ENCODE data around the gene PLEKHS1.

PLEKHS1 gene

DNA sequence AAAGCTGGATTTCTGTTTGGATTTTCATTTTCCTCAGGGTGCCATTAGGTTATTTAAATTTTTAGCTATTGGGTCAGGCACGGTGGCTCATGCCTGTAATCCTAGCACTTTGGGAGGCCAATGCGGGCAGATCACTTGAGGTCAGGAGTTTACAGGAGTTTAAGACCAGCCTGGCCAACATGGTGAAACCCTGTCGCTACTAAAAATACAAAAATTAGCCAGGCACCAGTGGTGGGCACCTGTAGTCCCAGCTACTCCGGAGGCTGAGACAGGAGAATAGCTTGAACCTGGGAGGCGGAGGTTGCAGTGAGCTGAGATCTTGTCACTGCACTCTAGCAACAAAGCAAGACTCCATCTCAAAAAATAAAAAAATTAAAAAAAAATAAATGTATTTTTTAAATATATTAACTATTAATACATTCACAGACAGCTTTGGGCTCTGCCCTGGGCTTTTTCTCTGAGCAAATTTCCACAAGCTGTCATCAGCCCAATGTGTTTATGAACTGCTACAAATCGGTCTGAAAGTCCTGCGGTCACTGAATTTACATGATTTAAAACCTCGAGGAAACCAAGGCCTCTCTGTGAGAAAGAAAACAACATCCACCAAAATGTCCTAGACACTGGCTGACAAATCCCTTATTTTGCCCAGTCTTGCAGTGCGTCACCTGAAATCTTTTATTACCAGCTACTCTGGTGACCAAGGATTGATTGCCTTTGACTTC, 19.2 kb upstream of the PLEKHS1 start:
- H3K4me3 Mint-ChIP-seq: no peak overlapping the region

DNA sequence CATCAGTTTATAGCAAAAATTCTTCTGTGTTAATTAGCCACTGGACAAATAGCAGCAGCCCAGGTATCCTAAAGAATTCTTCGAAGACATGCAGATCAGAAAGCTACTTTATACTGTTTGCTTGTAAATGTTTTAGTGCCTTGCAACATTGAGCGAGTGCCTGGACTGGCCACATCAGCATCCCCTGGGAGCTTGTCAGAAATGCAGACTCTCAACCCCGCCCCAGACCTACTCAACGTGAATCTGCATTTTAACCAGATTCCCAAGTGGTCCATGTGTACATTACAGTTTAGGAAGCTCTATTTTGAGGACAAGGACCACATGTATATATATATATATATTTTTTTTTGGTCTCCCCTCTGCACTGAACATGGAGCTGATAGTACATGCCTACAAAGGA, 18.5 kb upstream of the PLEKHS1 start:
- no peak overlapping the region for H3K27ac Mint-ChIP-seq
- no peaks in the 10 kb centered on the region for H3K4me1 Mint-ChIP-seq (ENCODE audit: low read depth)
- DNase-seq: no peak
- H3K27me3 Mint-ChIP-seq: no peaks in the 10 kb centered on the region
- H3K4me3 Mint-ChIP-seq: no peak overlapping the region
- peaks cover 34% of the 10 kb centered on the region for H3K36me3 Mint-ChIP-seq (ENCODE audit: low read depth)
- no peaks in the 10 kb centered on the region for H3K9me3 Mint-ChIP-seq

More for the DNA sequence above, 19.2 kb upstream of the PLEKHS1 start:
- H3K4me1 Mint-ChIP-seq (ENCODE audit: low read depth): no peaks in the 10 kb centered on the region
- no peak for DNase-seq
- no peaks in the 10 kb centered on the region for H3K27me3 Mint-ChIP-seq
- H3K9me3 Mint-ChIP-seq: no peaks in the 10 kb centered on the region
- H3K27ac Mint-ChIP-seq: no peak overlapping the region
- peaks cover 38% of the 10 kb centered on the region for H3K36me3 Mint-ChIP-seq (ENCODE audit: low read depth)

DNA sequence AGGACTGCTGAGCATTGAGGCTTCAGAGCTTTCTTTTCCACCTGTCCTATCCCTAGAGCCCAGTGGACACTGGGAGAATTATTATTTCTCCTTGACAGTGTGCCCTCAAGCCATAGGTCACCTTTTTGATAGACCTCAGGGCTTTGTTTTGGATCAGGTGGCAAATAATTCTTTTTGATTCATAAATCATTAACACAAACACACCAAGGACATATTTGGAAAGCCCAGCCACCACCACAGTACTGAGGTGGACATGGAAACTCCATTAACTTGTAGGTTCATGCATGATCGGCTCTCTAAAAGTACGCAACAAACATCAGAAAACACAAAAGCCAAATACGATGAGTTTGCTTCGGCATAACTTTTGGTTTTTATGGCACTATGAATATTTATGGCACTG, 17.8 kb upstream of the PLEKHS1 start:
- peaks cover 27% of the 10 kb centered on the region for H3K36me3 Mint-ChIP-seq (ENCODE audit: low read depth)
- no peaks in the 10 kb centered on the region for H3K9me3 Mint-ChIP-seq
- DNase-seq: no peak
- no peaks in the 10 kb centered on the region for H3K27me3 Mint-ChIP-seq
- H3K4me3 Mint-ChIP-seq: no peak overlapping the region
- H3K4me1 Mint-ChIP-seq (ENCODE audit: low read depth): no peaks in the 10 kb centered on the region
- H3K27ac Mint-ChIP-seq: no peak overlapping the region

DNA sequence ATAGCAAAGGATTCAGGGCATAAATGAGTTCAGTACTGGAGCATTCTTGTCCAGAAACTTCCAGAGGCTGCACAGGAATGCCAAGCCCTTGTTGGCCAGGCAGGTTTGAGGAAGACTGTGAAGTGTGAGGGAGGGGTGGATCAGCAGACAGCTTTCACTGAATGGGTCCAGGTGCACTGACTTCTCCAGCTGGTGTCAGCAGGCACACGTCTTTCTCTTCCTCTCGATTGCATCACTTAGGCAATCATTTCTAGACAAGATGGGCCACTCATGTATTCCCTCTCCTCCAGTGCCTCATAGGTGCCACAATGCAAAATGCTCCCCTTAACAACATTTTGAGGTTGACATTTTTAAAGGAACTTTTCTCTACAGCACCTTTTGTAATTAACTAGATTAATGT, 15.6 kb upstream of the PLEKHS1 start:
- no peak for DNase-seq
- Mint-ChIP-seq H3K27ac (no peak overlapping the region), H3K36me3 (ENCODE audit: low read depth) (peaks cover 6% of the 10 kb centered on the region), H3K4me3 (no peak overlapping the region), H3K27me3 (no peaks in the 10 kb centered on the region), H3K9me3 (no peaks in the 10 kb centered on the region), H3K4me1 (ENCODE audit: low read depth) (no peaks in the 10 kb centered on the region)

DNA sequence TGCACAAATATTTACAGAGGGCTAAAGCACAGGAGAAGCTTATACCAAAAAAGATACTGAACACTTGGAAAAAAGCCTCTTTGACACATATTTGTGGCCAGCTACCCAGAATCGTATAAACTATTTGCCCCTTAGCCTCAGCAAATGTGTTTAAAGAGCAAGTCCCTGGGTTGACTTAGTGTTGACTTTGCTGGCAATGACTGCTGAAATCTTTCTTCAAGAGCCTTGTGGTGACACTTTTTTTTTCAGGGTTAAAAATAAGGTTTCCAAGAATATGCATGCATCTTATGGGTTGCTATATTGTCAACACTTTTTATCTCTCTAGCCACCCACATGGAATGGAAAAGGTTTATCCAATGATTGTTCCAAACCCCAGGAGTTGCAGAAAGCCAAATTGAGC, 14.9 kb upstream of the PLEKHS1 start:
- no peak for DNase-seq
- Mint-ChIP-seq H3K36me3 (ENCODE audit: low read depth) (peaks cover 1% of the 10 kb centered on the region), H3K4me1 (ENCODE audit: low read depth) (no peaks in the 10 kb centered on the region), H3K4me3 (no peak overlapping the region), H3K27me3 (no peaks in the 10 kb centered on the region), H3K9me3 (no peaks in the 10 kb centered on the region), H3K27ac (no peak overlapping the region)

DNA sequence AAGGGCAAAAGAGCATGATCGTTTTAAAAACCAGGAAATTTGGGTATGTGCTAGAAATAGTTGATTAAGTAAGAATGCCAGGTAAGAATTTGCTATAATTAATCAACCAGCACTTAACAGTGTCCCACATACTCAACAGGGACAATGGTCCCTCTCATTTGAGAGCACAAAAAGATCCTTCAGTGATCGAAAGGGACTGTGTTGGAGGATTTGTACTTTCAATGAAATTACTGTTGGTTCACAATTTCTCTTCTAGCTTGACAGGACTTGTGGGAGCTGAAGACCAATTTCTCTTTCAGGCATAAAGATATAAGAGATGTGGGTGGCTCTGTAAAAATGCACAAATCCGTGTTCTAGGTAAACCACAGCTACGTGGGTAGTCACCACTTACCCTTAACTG, 12.5 kb upstream of the PLEKHS1 start:
- peaks cover 5% of the 10 kb centered on the region for H3K27me3 Mint-ChIP-seq
- H3K9me3 Mint-ChIP-seq: no peaks in the 10 kb centered on the region
- H3K27ac Mint-ChIP-seq: no peak overlapping the region
- DNase-seq: no peak
- no peak overlapping the region for H3K4me3 Mint-ChIP-seq
- H3K4me1 Mint-ChIP-seq (ENCODE audit: low read depth): no peaks in the 10 kb centered on the region
- H3K36me3 Mint-ChIP-seq (ENCODE audit: low read depth): no peaks in the 10 kb centered on the region

DNA sequence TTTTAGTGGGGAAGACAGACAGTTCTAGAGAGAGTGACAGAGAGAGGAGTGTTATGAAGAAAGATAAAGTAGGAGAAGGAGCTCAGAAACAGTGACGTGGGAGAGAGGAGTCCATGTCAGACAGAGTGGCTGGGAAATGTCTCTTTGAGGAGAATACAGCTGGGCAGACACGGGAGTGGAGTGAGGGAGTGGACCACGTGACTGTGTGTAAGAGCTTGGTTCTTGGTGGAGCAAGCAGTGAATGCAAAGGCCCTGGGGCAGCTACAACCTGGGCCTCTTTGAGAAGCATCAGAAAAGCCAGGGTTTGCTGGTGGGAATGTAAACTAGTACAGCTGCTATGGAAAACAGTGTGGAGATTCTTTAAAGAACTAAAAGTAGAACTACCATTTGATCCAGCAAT, 11.9 kb upstream of the PLEKHS1 start:
- Mint-ChIP-seq H3K9me3 (no peaks in the 10 kb centered on the region), H3K4me1 (ENCODE audit: low read depth) (no peaks in the 10 kb centered on the region), H3K36me3 (ENCODE audit: low read depth) (no peaks in the 10 kb centered on the region), H3K4me3 (no peak overlapping the region), H3K27me3 (peaks cover 11% of the 10 kb centered on the region), H3K27ac (no peak overlapping the region)
- no peak for DNase-seq

DNA sequence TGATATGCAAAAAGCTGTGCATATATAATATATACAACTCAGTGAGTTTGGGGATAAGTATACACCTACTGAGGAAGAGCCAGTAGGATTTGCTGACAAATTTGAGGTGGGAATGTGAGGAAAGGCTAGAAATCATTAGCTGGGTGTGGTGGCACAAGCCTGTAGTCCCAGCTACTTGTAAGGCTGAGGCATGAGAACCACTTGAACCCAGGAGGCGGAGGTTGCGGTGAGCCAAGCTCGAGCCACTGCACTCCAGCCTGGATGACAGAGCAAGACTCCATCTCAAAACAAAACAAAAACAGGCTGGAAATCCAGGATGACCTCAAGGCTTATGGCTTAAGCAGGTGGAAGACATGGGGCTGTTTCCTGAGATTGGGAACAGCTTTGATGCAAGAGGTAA, 10.6 kb upstream of the PLEKHS1 start:
- Mint-ChIP-seq H3K36me3 (ENCODE audit: low read depth) (no peaks in the 10 kb centered on the region), H3K4me1 (ENCODE audit: low read depth) (no peaks in the 10 kb centered on the region), H3K27ac (no peak overlapping the region), H3K9me3 (no peaks in the 10 kb centered on the region), H3K4me3 (no peak overlapping the region), H3K27me3 (peaks cover 18% of the 10 kb centered on the region)
- DNase-seq: no peak

DNA sequence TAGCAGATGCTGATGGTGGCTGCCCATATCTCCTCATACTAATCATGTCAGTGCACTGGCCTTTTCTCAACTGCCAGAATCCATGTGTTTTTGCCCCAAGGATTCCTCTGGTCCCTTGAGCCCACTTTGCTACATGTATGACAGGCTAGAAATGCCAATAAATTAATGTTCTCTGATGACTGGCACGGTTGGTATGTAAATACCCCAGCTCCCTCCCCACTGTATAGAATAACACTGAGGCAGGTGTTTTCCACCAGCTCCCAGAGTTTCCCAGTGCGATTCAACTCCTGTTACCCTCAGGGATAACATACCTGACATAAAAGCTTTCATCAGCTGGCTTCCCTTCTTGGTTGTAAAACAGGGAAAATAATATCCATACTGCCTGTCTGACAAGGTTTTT, 9.0 kb upstream of the PLEKHS1 start:
- H3K4me1 Mint-ChIP-seq (ENCODE audit: low read depth): no peaks in the 10 kb centered on the region

DNA sequence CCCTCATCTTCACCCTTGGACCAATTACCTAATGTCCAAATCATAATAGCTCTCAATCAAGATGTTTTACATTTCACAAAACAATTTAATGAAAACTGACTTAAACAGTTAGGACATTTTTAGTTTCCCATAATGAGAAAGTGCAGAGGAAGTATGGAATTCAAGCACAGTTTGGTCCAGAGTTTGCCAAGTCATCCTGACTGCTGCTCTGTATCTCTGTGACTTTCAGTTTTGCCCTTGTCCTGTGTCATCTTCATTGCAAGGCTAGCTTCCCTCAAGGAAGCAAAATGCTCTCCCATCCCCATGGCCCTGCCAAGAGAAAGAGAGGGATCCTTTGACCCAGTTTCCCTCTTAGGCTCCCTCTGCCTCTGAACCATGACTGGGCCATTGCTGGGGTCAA, 7.9 kb upstream of the PLEKHS1 start:
- Mint-ChIP-seq H3K4me1 (ENCODE audit: low read depth) (no peaks in the 10 kb centered on the region), H3K9me3 (no peaks in the 10 kb centered on the region), H3K4me3 (no peak overlapping the region), H3K27me3 (peaks cover 26% of the 10 kb centered on the region), H3K27ac (no peak overlapping the region), H3K36me3 (ENCODE audit: low read depth) (no peaks in the 10 kb centered on the region)
- no peak for DNase-seq

More for the DNA sequence above, 9.0 kb upstream of the PLEKHS1 start:
- no peak for DNase-seq
- peaks cover 23% of the 10 kb centered on the region for H3K27me3 Mint-ChIP-seq
- no peak overlapping the region for H3K4me3 Mint-ChIP-seq
- H3K9me3 Mint-ChIP-seq: no peaks in the 10 kb centered on the region
- H3K27ac Mint-ChIP-seq: no peak overlapping the region
- no peaks in the 10 kb centered on the region for H3K36me3 Mint-ChIP-seq (ENCODE audit: low read depth)

DNA sequence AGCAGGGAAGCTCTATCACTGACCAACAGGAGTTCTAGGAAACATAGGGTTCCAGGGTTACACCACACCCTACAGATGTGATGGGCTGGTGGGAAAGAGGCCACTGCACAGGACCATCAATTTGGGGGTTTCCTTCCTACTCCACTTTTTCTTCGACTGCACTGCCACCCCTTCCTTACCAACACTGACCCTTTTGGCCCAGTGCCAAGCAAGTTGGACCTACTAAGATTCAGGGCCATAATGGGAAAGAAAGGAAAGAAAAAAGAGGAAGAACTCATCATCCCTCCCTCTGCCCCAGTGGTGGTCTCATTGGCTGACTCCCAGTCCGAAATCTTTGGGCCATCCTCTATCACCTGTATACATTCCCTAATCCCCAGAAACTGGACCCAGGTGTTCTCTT, 6.1 kb upstream of the PLEKHS1 start:
- Mint-ChIP-seq H3K4me1 (ENCODE audit: low read depth) (no peaks in the 10 kb centered on the region), H3K27me3 (peaks cover 32% of the 10 kb centered on the region), H3K27ac (no peak overlapping the region), H3K9me3 (no peaks in the 10 kb centered on the region), H3K4me3 (no peak overlapping the region), H3K36me3 (ENCODE audit: low read depth) (no peaks in the 10 kb centered on the region)
- DNase-seq: no peak

DNA sequence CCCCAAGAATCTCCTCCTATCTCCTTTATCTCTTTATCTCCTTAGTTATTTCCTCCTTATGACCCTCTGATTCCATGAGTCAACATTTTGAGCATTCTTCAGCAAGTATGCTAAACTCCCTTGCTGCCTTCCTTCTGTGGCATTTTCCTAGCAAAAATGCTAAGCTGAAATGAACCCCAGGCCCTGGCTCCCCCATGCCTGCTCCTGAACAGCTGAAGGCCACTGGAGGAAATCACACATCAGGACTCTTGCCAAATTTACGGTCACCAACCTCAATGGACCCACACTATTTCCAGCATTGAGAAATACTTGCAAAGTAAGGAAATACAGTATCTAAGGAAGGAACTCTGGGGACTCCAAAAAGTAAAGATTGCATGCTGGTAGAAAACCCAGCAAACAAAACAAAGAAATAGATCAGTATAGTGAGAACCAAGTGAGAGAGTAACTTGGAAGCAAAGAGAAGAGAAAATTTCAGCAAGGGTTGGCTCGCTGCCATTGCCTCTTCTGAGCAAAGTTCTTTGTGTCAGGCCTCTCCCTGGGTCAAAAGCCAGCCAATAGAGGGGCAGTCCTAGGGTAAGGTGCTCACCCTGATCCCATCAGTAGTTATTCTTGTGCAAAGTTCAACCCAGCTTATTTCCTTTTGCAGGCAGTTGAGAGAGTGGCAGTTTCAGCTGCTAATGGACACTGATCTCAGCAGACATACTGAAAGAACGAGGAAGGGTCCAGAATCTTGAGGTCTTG, 5.1 kb upstream of the PLEKHS1 start:
- no peak for DNase-seq
- Mint-ChIP-seq H3K4me1 (ENCODE audit: low read depth) (no peaks in the 10 kb centered on the region), H3K4me3 (no peak overlapping the region)

DNA sequence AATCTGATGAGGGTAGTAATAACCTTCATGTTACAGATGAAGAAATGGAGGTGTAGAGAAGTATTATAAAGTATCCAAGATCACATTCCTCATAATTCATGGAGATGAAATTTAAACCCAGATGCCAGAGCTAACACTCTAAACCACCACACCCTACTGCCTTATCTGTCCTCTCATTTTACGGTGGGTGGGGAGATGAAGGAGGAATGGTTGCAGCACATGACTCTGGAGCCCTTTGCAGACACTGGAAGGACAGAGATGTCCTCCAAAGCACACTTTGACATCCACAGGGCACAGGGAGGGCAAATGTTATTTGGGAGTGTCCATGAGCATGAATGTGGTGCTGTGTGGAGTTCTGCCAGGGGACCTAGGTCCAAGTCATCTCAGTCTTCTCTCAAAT, 1.1 kb downstream of the PLEKHS1 start:
- no peak for DNase-seq
- H3K27ac Mint-ChIP-seq: no peak overlapping the region
- H3K4me3 Mint-ChIP-seq: no peak overlapping the region
- H3K27me3 Mint-ChIP-seq: peaks cover 25% of the 10 kb centered on the region
- H3K9me3 Mint-ChIP-seq: no peaks in the 10 kb centered on the region
- no peaks in the 10 kb centered on the region for H3K36me3 Mint-ChIP-seq (ENCODE audit: low read depth)
- no peaks in the 10 kb centered on the region for H3K4me1 Mint-ChIP-seq (ENCODE audit: low read depth)

More for the DNA sequence above, 5.1 kb upstream of the PLEKHS1 start:
- H3K27ac Mint-ChIP-seq: no peak overlapping the region
- no peaks in the 10 kb centered on the region for H3K9me3 Mint-ChIP-seq
- H3K27me3 Mint-ChIP-seq: peaks cover 32% of the 10 kb centered on the region
- H3K36me3 Mint-ChIP-seq (ENCODE audit: low read depth): no peaks in the 10 kb centered on the region

DNA sequence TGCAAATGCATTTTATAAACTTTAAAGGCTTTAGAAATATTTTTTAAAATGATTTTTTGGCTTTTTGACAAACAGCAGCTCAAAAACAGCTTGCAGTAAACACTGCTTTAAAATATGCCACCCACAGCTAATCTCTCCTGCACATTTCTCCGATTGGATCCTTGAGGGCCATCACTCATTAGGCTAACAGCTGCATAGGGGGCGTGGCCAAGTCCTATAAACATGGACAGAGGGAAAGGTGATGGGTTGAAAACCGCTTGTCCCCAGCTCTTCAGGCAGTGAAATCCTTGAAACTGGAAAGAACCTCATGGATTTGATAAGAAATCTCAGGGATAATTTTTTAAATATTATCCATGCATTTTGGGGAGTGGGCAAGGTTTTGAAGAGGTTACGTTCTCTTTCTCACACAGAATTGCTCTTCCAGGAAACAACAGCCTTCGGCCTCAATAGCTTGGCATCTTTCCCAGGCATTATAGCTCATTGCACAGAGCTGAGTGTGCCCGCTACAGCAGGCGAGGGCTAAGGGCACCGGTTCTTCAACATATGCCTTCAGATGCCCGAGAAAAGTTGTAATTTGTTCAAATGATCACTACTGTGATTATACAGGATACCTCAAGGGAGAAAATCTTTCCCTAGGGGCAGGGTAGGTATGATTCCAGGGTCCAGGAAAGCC, 1.7 kb downstream of the PLEKHS1 start:
- DNase-seq: no peak
- Mint-ChIP-seq H3K9me3 (no peaks in the 10 kb centered on the region), H3K27me3 (peaks cover 23% of the 10 kb centered on the region), H3K4me1 (ENCODE audit: low read depth) (no peaks in the 10 kb centered on the region), H3K36me3 (ENCODE audit: low read depth) (no peaks in the 10 kb centered on the region), H3K4me3 (no peak overlapping the region), H3K27ac (no peak overlapping the region)

DNA sequence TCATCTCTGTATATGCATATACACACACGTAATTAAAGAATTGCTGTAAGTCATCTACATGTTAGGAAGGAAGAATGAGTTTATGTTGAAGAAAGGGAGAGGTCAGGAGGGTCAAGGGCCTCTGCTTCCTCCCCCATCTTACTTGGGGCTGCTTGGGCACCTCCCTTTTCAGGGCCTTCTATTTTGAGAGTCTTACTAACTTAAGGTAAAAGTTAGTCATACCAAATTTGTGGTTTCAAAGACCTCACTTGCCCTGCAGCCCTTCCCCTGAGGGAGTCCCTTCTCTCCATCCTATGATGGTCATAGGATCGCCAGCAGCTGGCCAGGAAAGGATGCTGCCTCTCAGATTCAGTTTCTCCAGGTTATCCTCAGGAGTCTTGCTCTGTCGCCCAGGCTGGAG, 2.6 kb downstream of the PLEKHS1 start:
- Mint-ChIP-seq H3K4me1 (ENCODE audit: low read depth) (no peaks in the 10 kb centered on the region), H3K27me3 (peaks cover 23% of the 10 kb centered on the region), H3K36me3 (ENCODE audit: low read depth) (no peaks in the 10 kb centered on the region), H3K27ac (no peak overlapping the region), H3K9me3 (no peaks in the 10 kb centered on the region), H3K4me3 (no peak overlapping the region)
- no peak for DNase-seq

All from activated T-cell treated with anti-CD3 and anti-CD28 coated beads, Interleukin-2, amount 50 U/mL, for 24 hours (primary cell).